Astrocyte (in vitro differentiated cells and primary cell): Measurements from ENCODE around the gene VPS13D.

Source experiments
- EZH2 ChIP-seq: IDR thresholded peaks from 2 replicates; pipeline ENCODE4 v1.6.1; 2012; ENCODE audit warnings: mild to moderate bottlenecking, low read length, inconsistent platforms; ENCODE audit not compliant: insufficient read depth
- TF ChIP-seq, protein P1 (sequence below): IDR thresholded peaks from 2 replicates; pipeline ENCODE4 v1.5.1; 2011; ENCODE audit warnings: low read depth, mild to moderate bottlenecking, inconsistent platforms, low read length, moderate library complexity; ENCODE audit not compliant: insufficient read depth

DNA sequence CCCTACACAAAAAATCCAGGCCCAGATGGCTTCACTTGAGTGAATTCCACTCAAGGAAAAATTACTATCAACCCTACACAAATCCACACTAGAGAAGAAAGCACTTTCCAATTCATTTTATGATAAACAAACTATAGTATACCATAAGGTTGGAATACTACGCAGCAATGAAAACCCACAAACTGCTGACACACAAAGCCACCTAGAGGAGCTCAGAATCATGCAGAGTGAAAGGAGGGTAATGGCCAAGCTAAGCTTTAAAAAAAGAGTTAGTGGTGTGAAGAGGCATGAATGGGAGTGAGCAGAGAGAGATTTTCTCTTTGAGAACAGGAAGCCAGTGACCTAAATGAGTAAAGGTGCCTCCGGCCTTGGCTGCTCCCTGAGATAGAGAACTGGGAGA is 294.4 kb downstream of the VPS13D start:
- TF ChIP-seq, protein P1, sequence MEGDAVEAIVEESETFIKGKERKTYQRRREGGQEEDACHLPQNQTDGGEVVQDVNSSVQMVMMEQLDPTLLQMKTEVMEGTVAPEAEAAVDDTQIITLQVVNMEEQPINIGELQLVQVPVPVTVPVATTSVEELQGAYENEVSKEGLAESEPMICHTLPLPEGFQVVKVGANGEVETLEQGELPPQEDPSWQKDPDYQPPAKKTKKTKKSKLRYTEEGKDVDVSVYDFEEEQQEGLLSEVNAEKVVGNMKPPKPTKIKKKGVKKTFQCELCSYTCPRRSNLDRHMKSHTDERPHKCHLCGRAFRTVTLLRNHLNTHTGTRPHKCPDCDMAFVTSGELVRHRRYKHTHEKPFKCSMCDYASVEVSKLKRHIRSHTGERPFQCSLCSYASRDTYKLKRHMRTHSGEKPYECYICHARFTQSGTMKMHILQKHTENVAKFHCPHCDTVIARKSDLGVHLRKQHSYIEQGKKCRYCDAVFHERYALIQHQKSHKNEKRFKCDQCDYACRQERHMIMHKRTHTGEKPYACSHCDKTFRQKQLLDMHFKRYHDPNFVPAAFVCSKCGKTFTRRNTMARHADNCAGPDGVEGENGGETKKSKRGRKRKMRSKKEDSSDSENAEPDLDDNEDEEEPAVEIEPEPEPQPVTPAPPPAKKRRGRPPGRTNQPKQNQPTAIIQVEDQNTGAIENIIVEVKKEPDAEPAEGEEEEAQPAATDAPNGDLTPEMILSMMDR, result no peak
- TF ChIP-seq EZH2, result no peak
